HepG2 (cell line): ENCODE results near the gene MISP3. TPM values are rescaled to one million over a fixed set of nuclear protein-coding genes. Genes with fewer than 3 reads are reported as not detected.
A peak's percentile ranks its signal among the peaks of the same experiment; 100 is the strongest.

Experiments used
- CBX5 ChIP-seq: sonication (generic); formaldehyde crosslinking; IDR thresholded peaks from 2 replicates; pipeline ENCODE4 v1.4.0; 2020; ENCODE audit warnings: missing genetic modification reagents, borderline replicate concordance
- ETS1 ChIP-seq: sonication (generic); formaldehyde crosslinking; IDR thresholded peaks from 2 replicates; pipeline ENCODE4 v1.4.0; 2020; ENCODE audit warnings: missing genetic modification reagents
- HOXA3 ChIP-seq: sonication (generic); formaldehyde crosslinking; IDR thresholded peaks from 2 replicates; pipeline ENCODE4 v1.5.0; 2020; ENCODE audit warnings: missing genetic modification reagents
- IKZF4 ChIP-seq: sonication (generic); formaldehyde crosslinking; IDR thresholded peaks from 2 replicates; pipeline ENCODE4 v1.5.1; 2020; ENCODE audit warnings: borderline replicate concordance, mild to moderate bottlenecking, low read depth, missing genetic modification reagents; ENCODE audit errors: not compliant biosample characterization
- NBN ChIP-seq: fragments of 450-650 bp; conservative IDR thresholded peaks from 2 replicates; pipeline ENCODE4 v1.6.1; 2017
- RORA ChIP-seq: sonication (generic); formaldehyde crosslinking; IDR thresholded peaks from 2 replicates; pipeline ENCODE4 v1.5.0; 2020; ENCODE audit warnings: mild to moderate bottlenecking, missing genetic modification reagents, moderate library complexity
- ZBTB25 ChIP-seq: IDR thresholded peaks from 2 replicates; pipeline ENCODE4 v1.6.1; 2018; ENCODE audit warnings: missing genetic modification reagents
- ZBTB7A ChIP-seq: sonication (generic); formaldehyde crosslinking; IDR thresholded peaks from 2 replicates; pipeline ENCODE4 v1.8.0; 2022; ENCODE audit warnings: mild to moderate bottlenecking, missing genetic modification reagents
- ZNF75D ChIP-seq: sonication (generic); formaldehyde crosslinking; IDR thresholded peaks from 2 replicates; pipeline ENCODE4 v1.8.1; 2023; ENCODE audit warnings: missing genetic modification reagents, mild to moderate bottlenecking, borderline replicate concordance
- polyA plus RNA-seq, 8 experiments: library from polyadenylated mRNA; depleted of rRNA in 3 of 8; stranded (reverse) in 7 of 8; unstranded in 1 of 8; fragments of >200 nt; fragmentation: Illumina TruSeq in 4 of 8; extraction: Trizol in 4 of 8; gene quantifications; 2 replicates each; pipeline versions ENCODE4 v1.2.1 to v1.2.3, GENCODE V29; 2011 to 2016; ENCODE audit warnings: low read depth in 4 of 8, missing spikeins in 1 of 8, mixed read lengths in 1 of 8; ENCODE audit not compliant: insufficient read depth in 1 of 8
- total RNA-seq, 5 experiments: library from RNA; depleted of rRNA; stranded (reverse); fragments of >200 nt; fragmentation: Illumina TruSeq; extraction: Trizol; gene quantifications; 2 replicates each; pipeline ENCODE4 v1.2.3, GENCODE V29; 2016; ENCODE audit warnings: low read depth in 1 of 5
- TF ChIP-seq, protein P1 (sequence below): sonication (generic); formaldehyde crosslinking; IDR thresholded peaks from 2 replicates; pipeline ENCODE4 v1.4.0; 2020; ENCODE audit warnings: missing genetic modification reagents
- TF ChIP-seq, protein P2 (sequence below): sonication (generic); formaldehyde crosslinking; IDR thresholded peaks from 2 replicates; pipeline ENCODE4 v1.5.0; 2020; ENCODE audit warnings: mild to moderate bottlenecking, missing genetic modification reagents

MISP3 gene
- total and polyA plus RNA-seq, 2 of the 13 experiments (the other 11 are each of a cell fraction or from before 2014, with no cell fraction given): 2.5 to 5.4 TPM

- TF ChIP-seq IKZF4 (CRISPR knock-in tag) (no peak), ETS1 (no peak), CBX5 (no peak), ZBTB7A (peak; percentile 71; the same call in 1 of the 2 replicates), ZBTB25 (CRISPR knock-in tag) (no peak), ZNF75D (CRISPR knock-in tag) (no peak), NBN (no peak), HOXA3 (CRISPR knock-in tag) (no peak), RORA (CRISPR knock-in tag) (no peak)
- TF ChIP-seq, protein P1, sequence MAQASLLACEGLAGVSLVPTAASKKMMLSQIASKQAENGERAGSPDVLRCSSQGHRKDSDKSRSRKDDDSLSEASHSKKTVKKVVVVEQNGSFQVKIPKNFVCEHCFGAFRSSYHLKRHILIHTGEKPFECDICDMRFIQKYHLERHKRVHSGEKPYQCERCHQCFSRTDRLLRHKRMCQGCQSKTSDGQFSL (CRISPR knock-in tag): peak; percentile 2; the same call in 1 of the 2 replicates
- TF ChIP-seq, protein P2, sequence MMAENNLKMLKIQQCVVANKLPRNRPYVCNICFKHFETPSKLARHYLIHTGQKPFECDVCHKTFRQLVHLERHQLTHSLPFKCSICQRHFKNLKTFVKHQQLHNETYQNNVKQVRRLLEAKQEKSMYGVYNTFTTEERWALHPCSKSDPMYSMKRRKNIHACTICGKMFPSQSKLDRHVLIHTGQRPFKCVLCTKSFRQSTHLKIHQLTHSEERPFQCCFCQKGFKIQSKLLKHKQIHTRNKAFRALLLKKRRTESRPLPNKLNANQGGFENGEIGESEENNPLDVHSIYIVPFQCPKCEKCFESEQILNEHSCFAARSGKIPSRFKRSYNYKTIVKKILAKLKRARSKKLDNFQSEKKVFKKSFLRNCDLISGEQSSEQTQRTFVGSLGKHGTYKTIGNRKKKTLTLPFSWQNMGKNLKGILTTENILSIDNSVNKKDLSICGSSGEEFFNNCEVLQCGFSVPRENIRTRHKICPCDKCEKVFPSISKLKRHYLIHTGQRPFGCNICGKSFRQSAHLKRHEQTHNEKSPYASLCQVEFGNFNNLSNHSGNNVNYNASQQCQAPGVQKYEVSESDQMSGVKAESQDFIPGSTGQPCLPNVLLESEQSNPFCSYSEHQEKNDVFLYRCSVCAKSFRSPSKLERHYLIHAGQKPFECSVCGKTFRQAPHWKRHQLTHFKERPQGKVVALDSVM (CRISPR knock-in tag): no peak
Measured at GRCh38 chr19:14059093-14059480, 13.5 kb upstream of the MISP3 start (continued).
